ENCODE measurements around the gene LRIT3.
"Not testable (repeated sequence)": the region's sequence is repeated elsewhere in the genome, so short reads cannot be mapped to it uniquely, and the experiment has no call there.

DNA sequence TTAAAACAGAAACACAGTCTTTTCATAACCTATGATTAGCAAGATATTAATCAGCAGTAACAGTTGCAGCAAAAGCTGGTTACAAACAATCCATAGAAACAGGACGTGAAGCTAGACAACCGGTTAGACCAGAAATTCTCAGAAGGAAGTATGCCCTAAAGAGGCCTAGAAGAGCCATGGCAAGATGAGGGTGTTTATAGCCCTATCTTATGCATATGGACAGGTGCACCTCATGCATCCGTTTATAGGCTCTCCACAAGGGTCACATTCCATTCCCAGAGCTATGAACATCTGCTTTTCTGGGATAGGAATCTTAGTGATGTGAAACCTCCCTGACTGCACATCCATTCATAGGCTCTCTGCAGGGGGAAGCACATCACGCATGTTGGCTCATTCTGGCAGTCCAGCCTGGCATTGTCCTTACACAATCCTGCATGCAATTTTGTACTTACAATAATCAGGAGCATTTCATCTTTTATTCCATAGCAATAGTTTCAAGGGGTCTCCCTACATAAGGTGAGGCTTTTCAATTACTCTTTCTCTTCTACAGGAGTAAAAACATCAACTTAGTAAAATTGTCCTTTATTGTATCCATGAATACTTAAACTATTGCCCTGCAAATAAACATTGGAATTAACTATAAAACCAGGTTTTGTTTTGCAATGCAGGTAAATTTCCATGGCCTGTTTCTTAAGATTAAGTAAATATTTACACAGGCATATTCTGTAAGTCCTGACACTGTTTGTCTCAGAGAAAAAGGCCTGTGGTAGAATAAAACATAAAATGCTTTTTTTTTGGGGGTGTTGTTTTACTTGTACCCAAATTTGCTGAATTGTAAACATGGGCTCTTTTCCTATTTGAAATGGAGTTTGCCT, 11.8 kb downstream of the LRIT3 start:
- TF ChIP-seq, protein P1, sequence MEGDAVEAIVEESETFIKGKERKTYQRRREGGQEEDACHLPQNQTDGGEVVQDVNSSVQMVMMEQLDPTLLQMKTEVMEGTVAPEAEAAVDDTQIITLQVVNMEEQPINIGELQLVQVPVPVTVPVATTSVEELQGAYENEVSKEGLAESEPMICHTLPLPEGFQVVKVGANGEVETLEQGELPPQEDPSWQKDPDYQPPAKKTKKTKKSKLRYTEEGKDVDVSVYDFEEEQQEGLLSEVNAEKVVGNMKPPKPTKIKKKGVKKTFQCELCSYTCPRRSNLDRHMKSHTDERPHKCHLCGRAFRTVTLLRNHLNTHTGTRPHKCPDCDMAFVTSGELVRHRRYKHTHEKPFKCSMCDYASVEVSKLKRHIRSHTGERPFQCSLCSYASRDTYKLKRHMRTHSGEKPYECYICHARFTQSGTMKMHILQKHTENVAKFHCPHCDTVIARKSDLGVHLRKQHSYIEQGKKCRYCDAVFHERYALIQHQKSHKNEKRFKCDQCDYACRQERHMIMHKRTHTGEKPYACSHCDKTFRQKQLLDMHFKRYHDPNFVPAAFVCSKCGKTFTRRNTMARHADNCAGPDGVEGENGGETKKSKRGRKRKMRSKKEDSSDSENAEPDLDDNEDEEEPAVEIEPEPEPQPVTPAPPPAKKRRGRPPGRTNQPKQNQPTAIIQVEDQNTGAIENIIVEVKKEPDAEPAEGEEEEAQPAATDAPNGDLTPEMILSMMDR (IDR thresholded peaks at IDR 0.05): not testable (repeated sequence)
- not testable (repeated sequence) for TF ChIP-seq POLR2AphosphoS5, EP300 (IDR thresholded peaks at IDR 0.05)

All from gastroesophageal sphincter (tissue), 3 donors.